ENCODE results near the gene NR2E1.

DNA sequence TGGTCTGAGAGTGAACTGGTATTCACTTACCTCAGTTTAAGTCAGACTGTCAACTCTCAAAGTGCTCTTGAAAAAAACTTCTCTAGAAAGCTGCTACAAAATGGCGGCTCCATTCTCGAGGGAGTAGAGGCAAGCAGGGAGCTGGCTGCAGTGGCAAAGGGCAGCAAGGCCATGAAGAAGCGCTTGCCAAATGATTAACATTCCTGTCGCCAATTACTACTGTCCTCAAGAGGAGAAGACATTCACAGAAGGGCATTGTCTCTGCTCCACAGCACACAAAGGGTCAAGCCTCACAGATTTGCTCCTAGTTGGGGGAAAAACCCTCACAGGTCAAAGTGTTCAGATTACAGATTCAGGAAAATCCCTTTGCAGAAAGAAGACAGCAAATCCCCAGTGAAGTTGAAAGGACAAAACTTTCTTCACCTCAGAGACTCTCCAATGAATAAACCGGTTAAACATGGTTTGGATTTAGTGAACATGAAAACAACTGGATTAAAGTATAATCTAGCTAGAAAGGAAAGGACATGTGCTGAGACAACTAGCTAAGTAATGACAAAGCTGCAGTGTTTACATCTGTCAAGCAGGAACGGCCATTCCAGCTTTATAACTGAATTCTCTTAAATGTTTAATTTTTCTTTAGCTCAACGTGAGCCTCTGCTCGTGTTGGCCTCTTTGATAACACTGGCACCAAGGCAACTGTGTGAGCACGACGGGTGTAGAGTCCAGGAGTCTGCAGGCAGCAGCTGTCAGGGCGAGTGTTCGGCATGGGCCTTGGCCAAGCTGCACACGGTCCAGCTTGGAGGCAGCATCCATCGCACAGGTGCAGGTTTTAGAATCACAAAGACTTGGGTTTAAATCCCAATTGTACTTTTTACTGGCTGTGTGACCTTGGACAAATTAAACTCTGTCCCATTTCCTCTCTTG, 37.6 kb downstream of the NR2E1 start:
- TF ChIP-seq, protein P1, sequence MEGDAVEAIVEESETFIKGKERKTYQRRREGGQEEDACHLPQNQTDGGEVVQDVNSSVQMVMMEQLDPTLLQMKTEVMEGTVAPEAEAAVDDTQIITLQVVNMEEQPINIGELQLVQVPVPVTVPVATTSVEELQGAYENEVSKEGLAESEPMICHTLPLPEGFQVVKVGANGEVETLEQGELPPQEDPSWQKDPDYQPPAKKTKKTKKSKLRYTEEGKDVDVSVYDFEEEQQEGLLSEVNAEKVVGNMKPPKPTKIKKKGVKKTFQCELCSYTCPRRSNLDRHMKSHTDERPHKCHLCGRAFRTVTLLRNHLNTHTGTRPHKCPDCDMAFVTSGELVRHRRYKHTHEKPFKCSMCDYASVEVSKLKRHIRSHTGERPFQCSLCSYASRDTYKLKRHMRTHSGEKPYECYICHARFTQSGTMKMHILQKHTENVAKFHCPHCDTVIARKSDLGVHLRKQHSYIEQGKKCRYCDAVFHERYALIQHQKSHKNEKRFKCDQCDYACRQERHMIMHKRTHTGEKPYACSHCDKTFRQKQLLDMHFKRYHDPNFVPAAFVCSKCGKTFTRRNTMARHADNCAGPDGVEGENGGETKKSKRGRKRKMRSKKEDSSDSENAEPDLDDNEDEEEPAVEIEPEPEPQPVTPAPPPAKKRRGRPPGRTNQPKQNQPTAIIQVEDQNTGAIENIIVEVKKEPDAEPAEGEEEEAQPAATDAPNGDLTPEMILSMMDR (IDR thresholded peaks at IDR 0.05; ENCODE audit: insufficient read depth, low read depth, low read length): no peak
- TF ChIP-seq EZH2 (IDR thresholded peaks at IDR 0.05; ENCODE audit: insufficient read depth, low read length): no peak
